DOHH2 (cell line): ENCODE results near the gene ADAMTS5.

Source experiments
- CTCF ChIP-seq: fragments of 200-600 bp; sonication (generic); IDR thresholded peaks from one replicate; pipeline ENCODE4 v1.5.1; 2014; ENCODE audit warnings: antibody characterized with exemption, mild to moderate bottlenecking, low read depth, low read length; ENCODE audit not compliant: poor library complexity, severe bottlenecking
- EZH2phosphoT487 ChIP-seq: fragments of 200-600 bp; sonication (generic); IDR thresholded peaks from 2 replicates; pipeline ENCODE4 v1.6.1; 2017; ENCODE audit warnings: borderline replicate concordance, mild to moderate bottlenecking, antibody characterized with exemption, low read length, moderate library complexity, mixed read lengths

GRCh38 chr21:26946744-26947446, 20.0 kb downstream of the ADAMTS5 start:
- TF ChIP-seq CTCF (no peak), EZH2phosphoT487 (no peak)
